ENCODE measurements around the gene STAG1.
"Not testable (repeated sequence)": the region's sequence is repeated elsewhere in the genome, so short reads cannot be mapped to it uniquely, and the experiment has no call there.

The STAG1 gene

GRCh38 chr3:136586580-136586979 lies 165.6 kb downstream of the STAG1 start:
- FAIRE-seq: no peak
- no peak for TF ChIP-seq CTCF (IDR thresholded peaks at IDR 0.05; ENCODE audit: insufficient read depth, missing control alignments)
- no peak for DNase-seq (ENCODE audit: insufficient read length, low spot score)

GRCh38 chr3:136584728-136585127 lies 167.4 kb downstream of the STAG1 start:
- no peak for FAIRE-seq
- no peak for DNase-seq (ENCODE audit: insufficient read length, low spot score)
- no peak for TF ChIP-seq CTCF (IDR thresholded peaks at IDR 0.05; ENCODE audit: insufficient read depth, missing control alignments)

- no peak for DNase-seq (ENCODE audit: insufficient read length, low spot score)
- no peak for FAIRE-seq
- no peak for TF ChIP-seq CTCF (IDR thresholded peaks at IDR 0.05; ENCODE audit: insufficient read depth, missing control alignments)
Measured at GRCh38 chr3:136583823-136584222, 168.4 kb downstream of the STAG1 start.

- no peak for FAIRE-seq
- no peak for DNase-seq (ENCODE audit: insufficient read length, low spot score)
- TF ChIP-seq CTCF (IDR thresholded peaks at IDR 0.05; ENCODE audit: insufficient read depth, missing control alignments): no peak
Measured at GRCh38 chr3:136577791-136578190, 174.4 kb downstream of the STAG1 start.

GRCh38 chr3:136576279-136577009 lies 175.7 kb downstream of the STAG1 start:
- TF ChIP-seq CTCF (IDR thresholded peaks at IDR 0.05; ENCODE audit: insufficient read depth, missing control alignments): no peak
- DNase-seq (ENCODE audit: insufficient read length, low spot score) (no peak), FAIRE-seq (peak; percentile 21)

- FAIRE-seq: peak; percentile 70
- no peak for DNase-seq (ENCODE audit: insufficient read length, low spot score)
- no peak for TF ChIP-seq CTCF (IDR thresholded peaks at IDR 0.05; ENCODE audit: insufficient read depth, missing control alignments)
Measured at GRCh38 chr3:136567599-136568188, 184.5 kb downstream of the STAG1 start.

- not testable (repeated sequence) for DNase-seq (ENCODE audit: insufficient read length, low spot score); FAIRE-seq
Measured at GRCh38 chr3:136564962-136565361, 187.2 kb downstream of the STAG1 start.

All from D721Med (cell line).